HEK293 (cell line): Measurements from ENCODE around the gene RNF224.

ENCODE experiments used
- CTCF ChIA-PET: fragments of 350-600 bp; formaldehyde crosslinking; extraction: SDS; loops from one replicate; lab custom pipeline; 2021; ENCODE audit warnings: antibody characterized with exemption; lab: Yijun Ruan, JAX
- POLR2A ChIA-PET: fragments of 300-600 bp; formaldehyde crosslinking; extraction: SDS; loops from one replicate; lab custom pipeline; 2020; ENCODE audit warnings: antibody characterized with exemption, inconsistent platforms; lab: Yijun Ruan, JAX
- H3K27ac ChIP-seq: fragments of 200-500 bp; sonication (Bioruptor generic); 2 replicates; pipeline ENCODE4 v1.5.1; 2014; ENCODE audit warnings: low read depth, low read length, control low read depth, inconsistent platforms; ENCODE audit errors: extremely low read depth
- H3K36me3 ChIP-seq, 2 experiments: fragments of 200-500 bp in 1 of 2; sonication (Bioruptor generic) in 1 of 2; 1 replicate in 1 of 2; 2 replicates in 1 of 2; pipeline ENCODE4 v1.5.1; 2014 to 2017; ENCODE audit warnings: inconsistent platforms in 2 of 2, low read length in 2 of 2; ENCODE audit not compliant: control insufficient read depth in 2 of 2, insufficient read depth in 1 of 2
- H3K4me1 ChIP-seq: fragments of 200-500 bp; sonication (Bioruptor generic); 2 replicates; pipeline ENCODE4 v1.5.1; 2014; ENCODE audit warnings: mild to moderate bottlenecking, low read length, inconsistent platforms; ENCODE audit not compliant: control insufficient read depth, insufficient read depth
- H3K4me3 ChIP-seq: 2 replicates; pipeline ENCODE4 v1.5.1; 2011; ENCODE audit warnings: low read depth, mild to moderate bottlenecking, control low read depth, low read length, moderate library complexity
- H3K9me3 ChIP-seq: fragments of 200-500 bp; sonication (Bioruptor generic); 2 replicates; pipeline ENCODE4 v1.5.1; 2014; ENCODE audit warnings: low read depth, low read length, inconsistent platforms; ENCODE audit not compliant: control insufficient read depth, insufficient read depth
- BCL11A ChIP-seq: fragments of 450-650 bp; formaldehyde crosslinking; IDR thresholded peaks from 2 replicates; pipeline ENCODE4 v1.5.1; 2016; ENCODE audit warnings: low read depth, missing biosample characterization, missing genetic modification characterization
- BCL11B ChIP-seq: fragments of 450-650 bp; formaldehyde crosslinking; IDR thresholded peaks from 2 replicates; pipeline ENCODE4 v1.5.1; 2016; ENCODE audit warnings: low read depth, missing biosample characterization, missing genetic modification characterization
- GLIS2 ChIP-seq: fragments of 450-650 bp; formaldehyde crosslinking; IDR thresholded peaks from 2 replicates; pipeline ENCODE4 v1.5.1; 2016; ENCODE audit warnings: missing biosample characterization, missing genetic modification characterization
- OVOL3 ChIP-seq: fragments of 450-650 bp; formaldehyde crosslinking; IDR thresholded peaks from 2 replicates; pipeline ENCODE4 v1.5.1; 2016; ENCODE audit warnings: missing biosample characterization, missing genetic modification characterization
- SCRT2 ChIP-seq: fragments of 450-650 bp; formaldehyde crosslinking; IDR thresholded peaks from 2 replicates; pipeline ENCODE4 v1.5.1; 2016; ENCODE audit warnings: missing biosample characterization, missing genetic modification characterization
- YY1 ChIP-seq: fragments of 450-650 bp; formaldehyde crosslinking; IDR thresholded peaks from 2 replicates; pipeline ENCODE4 v1.5.1; 2018; ENCODE audit warnings: missing biosample characterization, missing genetic modification characterization
- ZNF138 ChIP-seq: fragments of 450-650 bp; formaldehyde crosslinking; IDR thresholded peaks from 2 replicates; pipeline ENCODE4 v1.5.1; 2016; ENCODE audit warnings: missing biosample characterization, missing genetic modification characterization, borderline replicate concordance
- ZNF157 ChIP-seq: fragments of 450-650 bp; formaldehyde crosslinking; IDR thresholded peaks from 2 replicates; pipeline ENCODE4 v1.5.1; 2016; ENCODE audit warnings: missing biosample characterization, missing genetic modification characterization
- ZNF600 ChIP-seq: fragments of 450-650 bp; formaldehyde crosslinking; IDR thresholded peaks from 2 replicates; pipeline ENCODE4 v1.5.1; 2016; ENCODE audit warnings: missing biosample characterization, missing genetic modification characterization
- ZNF639 ChIP-seq: fragments of 450-650 bp; formaldehyde crosslinking; IDR thresholded peaks from 2 replicates; pipeline ENCODE4 v1.5.1; 2016; ENCODE audit warnings: missing biosample characterization, missing genetic modification characterization
- ZNF830 ChIP-seq: fragments of 450-650 bp; IDR thresholded peaks from 2 replicates; pipeline ENCODE4 v1.5.0; 2018; ENCODE audit warnings: missing biosample characterization, missing genetic modification characterization, low read depth, mild to moderate bottlenecking, moderate library complexity
- TF ChIP-seq, protein P1 (sequence below): fragments of 450-650 bp; formaldehyde crosslinking; IDR thresholded peaks from 2 replicates; pipeline ENCODE4 v1.5.1; 2016; ENCODE audit warnings: missing biosample characterization, missing genetic modification characterization
- TF ChIP-seq, protein P2 (sequence below): fragments of 450-650 bp; formaldehyde crosslinking; IDR thresholded peaks from 2 replicates; pipeline ENCODE4 v1.5.1; 2016; ENCODE audit warnings: missing biosample characterization, missing genetic modification characterization
- TF ChIP-seq, protein P3 (sequence below): fragments of 450-650 bp; IDR thresholded peaks from 2 replicates; pipeline ENCODE4 v1.5.1; 2018; ENCODE audit warnings: missing biosample characterization, mild to moderate bottlenecking, missing genetic modification characterization

The RNF224 gene

DNA sequence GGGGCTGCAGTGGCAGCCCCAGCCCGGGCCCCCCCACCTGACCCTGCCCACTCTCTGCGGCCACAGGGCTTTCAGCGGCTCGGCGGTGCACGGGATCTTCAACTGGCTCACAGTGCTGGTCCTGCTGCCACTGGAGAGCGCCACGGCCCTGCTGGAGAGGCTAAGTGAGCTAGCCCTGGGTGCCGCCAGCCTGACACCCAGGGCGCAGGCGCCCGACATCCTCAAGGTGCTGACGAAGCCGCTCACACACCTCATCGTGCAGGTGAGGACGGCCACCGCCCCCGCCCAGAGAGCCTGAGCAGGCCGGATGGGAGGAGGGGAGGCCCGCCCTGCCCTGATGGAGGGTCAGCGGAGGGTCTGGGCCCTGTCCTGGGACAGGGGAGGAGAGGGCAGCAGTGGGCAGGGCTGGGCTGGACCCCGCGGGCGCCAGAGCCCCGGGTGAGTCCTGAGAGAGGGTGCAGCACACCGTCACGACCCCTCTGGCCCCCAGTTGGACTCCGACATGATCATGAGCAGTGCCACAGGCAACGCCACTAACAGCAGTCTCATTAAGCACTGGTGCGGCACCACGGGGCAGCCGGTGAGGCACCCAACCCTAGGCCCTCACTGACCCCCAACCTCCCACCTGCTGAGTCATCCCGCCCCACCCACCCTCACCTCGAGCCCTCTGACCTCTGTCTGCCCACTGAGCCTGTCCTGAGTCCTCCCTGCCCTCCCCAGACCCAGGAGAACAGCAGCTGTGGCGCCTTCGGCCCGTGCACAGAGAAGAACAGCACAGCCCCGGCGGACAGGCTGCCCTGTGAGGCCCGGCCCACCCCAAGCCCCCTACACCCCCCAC, 6.1 kb downstream of the RNF224 start:
- no peak overlapping the region for H3K4me3 ChIP-seq
- no peaks in the 10 kb centered on the region for H3K9me3 ChIP-seq
- ChIA-PET POLR2A (interaction anchor here (0.8 kb wide), 1 partner anchor 10 kb away, joined by 3 read pairs; no protein-coding TSS in a partner anchor), CTCF (interaction anchor here (0.6 to 1.2 kb wide), 4 partner anchors 18 to 35 kb away, joined by 3 to 4 read pairs (median 3); partner anchors contain the start of genes STPG3 and TPRN)
- no peak overlapping the region for H3K27ac ChIP-seq
- H3K4me1 ChIP-seq, result peaks cover 3% of the 10 kb centered on the region; the same call in 1 of the 2 replicates
- H3K36me3 ChIP-seq, result peaks cover 0 to under 1% of the 10 kb centered on the region in 2 experiments; a peak in 1 of 3 replicates
- TF ChIP-seq BCL11A (tag by site-specific recombination) (0 out of 2 replicates have a peak, but pooled peaks have one; percentile 31), ZNF157 (peak; percentile 88), ZNF639 (no peak), ZNF138 (tag by site-specific recombination) (no peak), BCL11B (tag by site-specific recombination) (peak; percentile 68; the same call in 1 of the 2 replicates)
- TF ChIP-seq, protein P1, sequence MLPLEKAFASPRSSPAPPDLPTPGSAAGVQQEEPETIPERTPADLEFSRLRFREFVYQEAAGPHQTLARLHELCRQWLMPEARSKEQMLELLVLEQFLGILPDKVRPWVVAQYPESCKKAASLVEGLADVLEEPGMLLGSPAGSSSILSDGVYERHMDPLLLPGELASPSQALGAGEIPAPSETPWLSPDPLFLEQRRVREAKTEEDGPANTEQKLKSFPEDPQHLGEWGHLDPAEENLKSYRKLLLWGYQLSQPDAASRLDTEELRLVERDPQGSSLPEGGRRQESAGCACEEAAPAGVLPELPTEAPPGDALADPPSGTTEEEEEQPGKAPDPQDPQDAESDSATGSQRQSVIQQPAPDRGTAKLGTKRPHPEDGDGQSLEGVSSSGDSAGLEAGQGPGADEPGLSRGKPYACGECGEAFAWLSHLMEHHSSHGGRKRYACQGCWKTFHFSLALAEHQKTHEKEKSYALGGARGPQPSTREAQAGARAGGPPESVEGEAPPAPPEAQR (tag by site-specific recombination), result no peak

- peaks cover 3% of the 10 kb centered on the region; the same call in 1 of the 2 replicates for H3K4me1 ChIP-seq
- ChIA-PET POLR2A (interaction anchor here (0.8 to 1.0 kb wide), 2 partner anchors 9 to 58 kb away, joined by 3 read pairs; no protein-coding TSS in a partner anchor), CTCF (interaction anchor here (0.6 to 3.4 kb wide), 9 partner anchors 9 to 205 kb away, joined by 3 to 16 read pairs (median 4); partner anchors contain the start of genes ANAPC2, CYSRT1, SSNA1 and STPG3)
- peaks cover 0 to 7% of the 10 kb centered on the region in 2 experiments; a peak in 1 of 3 replicates for H3K36me3 ChIP-seq
- H3K4me3 ChIP-seq, result no peak overlapping the region
- no peak overlapping the region for H3K27ac ChIP-seq
- no peaks in the 10 kb centered on the region for H3K9me3 ChIP-seq
- TF ChIP-seq, protein P2, sequence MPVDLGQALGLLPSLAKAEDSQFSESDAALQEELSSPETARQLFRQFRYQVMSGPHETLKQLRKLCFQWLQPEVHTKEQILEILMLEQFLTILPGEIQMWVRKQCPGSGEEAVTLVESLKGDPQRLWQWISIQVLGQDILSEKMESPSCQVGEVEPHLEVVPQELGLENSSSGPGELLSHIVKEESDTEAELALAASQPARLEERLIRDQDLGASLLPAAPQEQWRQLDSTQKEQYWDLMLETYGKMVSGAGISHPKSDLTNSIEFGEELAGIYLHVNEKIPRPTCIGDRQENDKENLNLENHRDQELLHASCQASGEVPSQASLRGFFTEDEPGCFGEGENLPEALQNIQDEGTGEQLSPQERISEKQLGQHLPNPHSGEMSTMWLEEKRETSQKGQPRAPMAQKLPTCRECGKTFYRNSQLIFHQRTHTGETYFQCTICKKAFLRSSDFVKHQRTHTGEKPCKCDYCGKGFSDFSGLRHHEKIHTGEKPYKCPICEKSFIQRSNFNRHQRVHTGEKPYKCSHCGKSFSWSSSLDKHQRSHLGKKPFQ (tag by site-specific recombination), result no peak
- no peak for TF ChIP-seq YY1 (tag by site-specific recombination)
- TF ChIP-seq, protein P3, sequence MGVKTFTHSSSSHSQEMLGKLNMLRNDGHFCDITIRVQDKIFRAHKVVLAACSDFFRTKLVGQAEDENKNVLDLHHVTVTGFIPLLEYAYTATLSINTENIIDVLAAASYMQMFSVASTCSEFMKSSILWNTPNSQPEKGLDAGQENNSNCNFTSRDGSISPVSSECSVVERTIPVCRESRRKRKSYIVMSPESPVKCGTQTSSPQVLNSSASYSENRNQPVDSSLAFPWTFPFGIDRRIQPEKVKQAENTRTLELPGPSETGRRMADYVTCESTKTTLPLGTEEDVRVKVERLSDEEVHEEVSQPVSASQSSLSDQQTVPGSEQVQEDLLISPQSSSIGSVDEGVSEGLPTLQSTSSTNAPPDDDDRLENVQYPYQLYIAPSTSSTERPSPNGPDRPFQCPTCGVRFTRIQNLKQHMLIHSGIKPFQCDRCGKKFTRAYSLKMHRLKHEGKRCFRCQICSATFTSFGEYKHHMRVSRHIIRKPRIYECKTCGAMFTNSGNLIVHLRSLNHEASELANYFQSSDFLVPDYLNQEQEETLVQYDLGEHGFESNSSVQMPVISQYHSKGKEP (tag by site-specific recombination), result no peak
Measured at GRCh38 chr9:137234055-137234697, 6.9 kb downstream of the RNF224 start.

DNA sequence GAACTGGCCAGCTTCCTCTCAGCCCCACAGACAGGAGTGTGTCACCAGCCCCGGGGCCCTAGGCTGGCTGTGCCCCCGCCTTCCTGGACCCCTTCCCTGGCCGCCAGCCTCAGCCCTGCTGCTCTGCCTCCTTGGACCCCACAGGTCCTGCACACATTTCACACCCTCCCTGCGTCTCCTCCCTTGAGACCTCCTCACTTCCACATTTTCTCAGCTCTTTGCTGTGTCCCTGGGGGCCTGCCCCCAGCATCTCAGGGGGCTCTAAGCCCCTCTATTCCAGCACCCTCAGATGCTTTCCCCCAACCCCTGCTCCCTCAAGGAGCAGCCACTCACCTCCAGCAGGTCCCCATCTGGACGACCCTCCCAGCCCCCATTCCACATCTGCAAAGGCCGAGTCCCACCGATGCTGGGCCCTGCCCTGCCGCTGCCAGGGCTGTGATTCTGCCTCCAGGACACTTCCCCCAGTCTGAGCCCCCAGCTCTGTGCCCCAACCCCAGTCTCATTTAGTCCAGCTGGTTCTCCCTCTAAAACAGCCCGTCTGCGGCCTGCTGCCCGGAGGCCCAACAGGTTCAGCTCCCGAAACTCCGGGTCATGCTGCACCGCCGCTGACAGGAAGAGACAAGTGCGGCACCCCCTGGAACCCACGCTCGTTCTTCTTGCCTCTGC, 7.6 kb downstream of the RNF224 start:
- Histone ChIP-seq H3K4me1 (peaks cover 3% of the 10 kb centered on the region; the same call in 1 of the 2 replicates), H3K4me3 (no peak overlapping the region), H3K9me3 (no peaks in the 10 kb centered on the region), H3K36me3 (peaks cover 0 to 7% of the 10 kb centered on the region in 2 experiments; a peak in 1 of 3 replicates), H3K27ac (no peak overlapping the region)
- ChIA-PET CTCF (interaction anchor here (0.5 to 3.4 kb wide), 14 partner anchors 10 to 446 kb away, joined by 3 to 16 read pairs (median 4); partner anchors contain the start of genes ANAPC2, CYSRT1 and SSNA1), POLR2A (interaction anchor here (0.6 to 1.0 kb wide), 2 partner anchors 27 to 58 kb away, joined by 3 to 5 read pairs; no protein-coding TSS in a partner anchor)
- TF ChIP-seq OVOL3 (tag by site-specific recombination) (no peak), SCRT2 (tag by site-specific recombination) (peak; percentile 23; the same call in 1 of the 2 replicates), ZNF830 (no peak), ZNF600 (tag by site-specific recombination) (0 out of 2 replicates have a peak, but pooled peaks have one; percentile 23), GLIS2 (peak; percentile 34)
- TF ChIP-seq, protein P3 (tag by site-specific recombination), result no peak
